SK-N-MC (cell line): ENCODE measurements around the gene TPD52L2.

Source experiments
- EZH2 ChIP-seq: fragments of 200-600 bp; sonication (generic); IDR thresholded peaks from one replicate; pipeline ENCODE4 v1.6.1; 2017; ENCODE audit warnings: antibody characterized with exemption
- POLR2AphosphoS5 ChIP-seq: IDR thresholded peaks from 2 replicates; pipeline ENCODE4 v1.6.1; 2012; ENCODE audit warnings: mild to moderate bottlenecking, low read depth, low read length, borderline replicate concordance

DNA sequence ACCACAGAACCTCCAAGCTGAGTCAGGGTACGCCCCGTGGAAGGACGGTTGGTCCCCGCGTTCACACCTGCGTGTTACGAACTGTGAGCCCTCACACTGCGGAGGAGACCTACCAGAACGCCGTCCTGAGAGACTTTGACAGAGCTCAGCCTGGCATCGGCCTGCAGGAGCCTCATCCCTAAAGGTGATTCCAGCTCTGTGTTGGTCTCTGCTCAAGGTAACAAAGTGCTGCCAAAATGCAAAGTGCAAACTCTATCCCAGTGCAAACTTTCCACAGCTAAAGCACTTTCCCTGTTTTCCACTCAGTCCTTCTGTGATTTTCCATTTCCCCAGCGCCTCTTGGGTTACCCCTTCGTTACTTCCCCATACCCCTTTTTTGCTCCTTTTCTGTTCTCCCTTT is 25.4 kb upstream of the TPD52L2 start:
- TF ChIP-seq POLR2AphosphoS5 (no peak), EZH2 (no peak)
